MM.1S (cell line): ENCODE data around the gene SLC1A7.

Source experiments
- EZH2 ChIP-seq: fragments of 300-600 bp; sonication (generic); optimal IDR thresholded peaks from 2 replicates; pipeline ENCODE3; 2017; ENCODE audit warnings: low read depth, mild to moderate bottlenecking, antibody characterized with exemption, low read length, mixed read lengths
- TF ChIP-seq, protein P1 (sequence below): fragments of 300-600 bp; sonication (generic); IDR thresholded peaks from 2 replicates; pipeline ENCODE4 v1.5.1; 2016; ENCODE audit warnings: antibody characterized with exemption, low read length, mixed read lengths

DNA sequence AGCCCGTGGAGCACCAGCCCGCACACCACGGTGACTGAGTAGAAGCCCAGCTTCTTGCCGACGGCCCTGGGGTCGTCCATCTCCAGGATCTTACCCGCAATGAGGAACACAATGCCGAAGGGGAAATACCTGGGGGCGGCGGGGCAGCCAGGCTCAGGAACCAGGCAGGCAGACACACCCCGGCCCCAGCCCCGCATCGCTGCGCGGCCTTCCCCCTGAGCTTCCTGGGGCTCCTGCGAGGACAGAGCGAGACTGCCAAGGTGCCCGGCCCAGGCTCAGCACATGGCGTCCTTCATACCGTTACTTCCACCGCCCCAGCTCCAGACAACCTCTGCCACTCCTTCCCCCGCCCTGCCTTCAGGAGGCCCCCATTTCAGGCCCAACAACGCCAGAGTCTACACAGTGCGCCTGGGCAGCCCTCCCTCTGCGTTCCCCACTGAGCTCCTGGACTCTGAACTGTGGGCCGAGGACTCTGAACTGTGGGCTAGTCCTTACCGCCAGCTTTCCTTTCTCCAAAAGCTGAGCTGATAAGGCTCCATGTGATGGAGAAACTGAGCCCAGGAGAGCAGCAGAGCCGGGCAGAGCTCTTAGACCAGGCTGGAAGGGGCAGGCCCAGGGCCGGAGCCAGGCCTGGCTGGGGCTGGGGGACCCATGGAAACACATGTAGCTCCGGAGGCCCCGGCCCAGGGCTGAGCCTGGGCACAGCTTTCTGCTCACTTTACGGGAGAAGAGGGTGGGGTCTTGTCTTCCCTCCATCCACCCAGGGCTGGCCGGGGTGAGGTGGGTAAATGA lies 49.6 kb downstream of the SLC1A7 start:
- TF ChIP-seq, protein P1, sequence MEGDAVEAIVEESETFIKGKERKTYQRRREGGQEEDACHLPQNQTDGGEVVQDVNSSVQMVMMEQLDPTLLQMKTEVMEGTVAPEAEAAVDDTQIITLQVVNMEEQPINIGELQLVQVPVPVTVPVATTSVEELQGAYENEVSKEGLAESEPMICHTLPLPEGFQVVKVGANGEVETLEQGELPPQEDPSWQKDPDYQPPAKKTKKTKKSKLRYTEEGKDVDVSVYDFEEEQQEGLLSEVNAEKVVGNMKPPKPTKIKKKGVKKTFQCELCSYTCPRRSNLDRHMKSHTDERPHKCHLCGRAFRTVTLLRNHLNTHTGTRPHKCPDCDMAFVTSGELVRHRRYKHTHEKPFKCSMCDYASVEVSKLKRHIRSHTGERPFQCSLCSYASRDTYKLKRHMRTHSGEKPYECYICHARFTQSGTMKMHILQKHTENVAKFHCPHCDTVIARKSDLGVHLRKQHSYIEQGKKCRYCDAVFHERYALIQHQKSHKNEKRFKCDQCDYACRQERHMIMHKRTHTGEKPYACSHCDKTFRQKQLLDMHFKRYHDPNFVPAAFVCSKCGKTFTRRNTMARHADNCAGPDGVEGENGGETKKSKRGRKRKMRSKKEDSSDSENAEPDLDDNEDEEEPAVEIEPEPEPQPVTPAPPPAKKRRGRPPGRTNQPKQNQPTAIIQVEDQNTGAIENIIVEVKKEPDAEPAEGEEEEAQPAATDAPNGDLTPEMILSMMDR = no peak
- TF ChIP-seq EZH2 = no peak
